Osteocyte (in vitro differentiated cells): ENCODE data around the gene CMAS. TPM values are rescaled to one million over a fixed set of nuclear protein-coding genes. Genes with fewer than 3 reads are reported as not detected.

Experiments used
- DNase-seq: peaks from one replicate; pipeline ENCODE4 v3.0.0; 2021; ENCODE audit warnings: mixed read lengths; ENCODE audit not compliant: unreplicated experiment; ENCODE audit errors: extremely low spot score
- H3K27ac Mint-ChIP-seq: one replicate; pipeline ENCODE4 v1.8.0; 2021; ENCODE audit warnings: mild to moderate bottlenecking, mixed read lengths; ENCODE audit not compliant: unreplicated experiment
- H3K27me3 Mint-ChIP-seq: one replicate; pipeline ENCODE4 v1.8.0; 2021; ENCODE audit warnings: mixed read lengths; ENCODE audit not compliant: unreplicated experiment
- H3K36me3 Mint-ChIP-seq: one replicate; pipeline ENCODE4 v1.8.0; 2021; ENCODE audit warnings: mixed read lengths; ENCODE audit not compliant: unreplicated experiment
- H3K4me1 Mint-ChIP-seq: one replicate; pipeline ENCODE4 v1.8.0; 2021; ENCODE audit warnings: mixed read lengths; ENCODE audit not compliant: unreplicated experiment
- H3K4me3 Mint-ChIP-seq: one replicate; pipeline ENCODE4 v1.8.0; 2021; ENCODE audit warnings: mild to moderate bottlenecking, moderate library complexity, mixed read lengths; ENCODE audit not compliant: unreplicated experiment
- H3K9me3 Mint-ChIP-seq: one replicate; pipeline ENCODE4 v1.8.0; 2021; ENCODE audit warnings: mixed read lengths; ENCODE audit not compliant: unreplicated experiment
- CTCF ChIP-seq: fragments of 200-600 bp; sonication (generic); IDR thresholded peaks from 2 replicates; pipeline ENCODE4 v1.5.0; 2021; ENCODE audit warnings: antibody characterized with exemption, mild to moderate bottlenecking, moderate library complexity
- total RNA-seq: library from RNA; stranded (reverse); gene quantifications from 2 replicates; pipeline ENCODE4 v1.2.1, GENCODE V29; 2021

The CMAS gene
- total RNA-seq, 1 donor from 2014 or later = 22.5 TPM

GRCh38 chr12:22029491-22029890, 16.5 kb upstream of the CMAS start:
- Mint-ChIP-seq H3K27ac (no peak overlapping the region), H3K9me3 (no peaks in the 10 kb centered on the region), H3K4me1 (peaks cover 3% of the 10 kb centered on the region), H3K4me3 (no peak overlapping the region), H3K27me3 (peaks cover 3% of the 10 kb centered on the region), H3K36me3 (no peaks in the 10 kb centered on the region)
- no peak for TF ChIP-seq CTCF
- no peak for DNase-seq

DNA sequence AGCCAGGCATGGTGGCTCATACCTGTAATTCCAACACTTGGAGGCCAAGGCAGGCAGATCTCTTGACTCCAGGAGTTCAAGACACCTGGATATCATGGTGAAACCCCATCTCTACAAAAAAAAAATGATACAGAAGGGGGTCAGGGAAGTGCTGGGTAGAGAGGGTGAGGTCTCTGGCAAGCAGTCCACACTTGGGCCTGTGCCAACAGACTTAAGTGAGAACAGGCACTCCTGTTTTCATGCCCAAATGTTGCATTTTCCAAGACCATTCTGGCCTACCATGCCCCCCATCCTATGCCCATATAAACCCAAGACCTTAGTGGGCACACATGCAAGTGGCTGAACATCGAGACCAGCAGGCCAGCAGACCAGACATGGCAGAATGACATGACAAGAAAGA, 16.0 kb upstream of the CMAS start:
- no peaks in the 10 kb centered on the region for H3K9me3 Mint-ChIP-seq
- H3K27ac Mint-ChIP-seq = no peak overlapping the region
- no peaks in the 10 kb centered on the region for H3K36me3 Mint-ChIP-seq
- no peak for TF ChIP-seq CTCF
- no peak for DNase-seq
- H3K4me3 Mint-ChIP-seq = no peak overlapping the region
- H3K4me1 Mint-ChIP-seq = peaks cover 8% of the 10 kb centered on the region
- H3K27me3 Mint-ChIP-seq = peaks cover 3% of the 10 kb centered on the region

- no peaks in the 10 kb centered on the region for H3K36me3 Mint-ChIP-seq
- H3K9me3 Mint-ChIP-seq = no peaks in the 10 kb centered on the region
- no peak overlapping the region for H3K27ac Mint-ChIP-seq
- TF ChIP-seq CTCF = no peak
- no peak overlapping the region for H3K4me3 Mint-ChIP-seq
- H3K4me1 Mint-ChIP-seq = peaks cover 11% of the 10 kb centered on the region
- DNase-seq = no peak
- no peaks in the 10 kb centered on the region for H3K27me3 Mint-ChIP-seq
Observed at GRCh38 chr12:22032732-22033131, 13.3 kb upstream of the CMAS start.

DNA sequence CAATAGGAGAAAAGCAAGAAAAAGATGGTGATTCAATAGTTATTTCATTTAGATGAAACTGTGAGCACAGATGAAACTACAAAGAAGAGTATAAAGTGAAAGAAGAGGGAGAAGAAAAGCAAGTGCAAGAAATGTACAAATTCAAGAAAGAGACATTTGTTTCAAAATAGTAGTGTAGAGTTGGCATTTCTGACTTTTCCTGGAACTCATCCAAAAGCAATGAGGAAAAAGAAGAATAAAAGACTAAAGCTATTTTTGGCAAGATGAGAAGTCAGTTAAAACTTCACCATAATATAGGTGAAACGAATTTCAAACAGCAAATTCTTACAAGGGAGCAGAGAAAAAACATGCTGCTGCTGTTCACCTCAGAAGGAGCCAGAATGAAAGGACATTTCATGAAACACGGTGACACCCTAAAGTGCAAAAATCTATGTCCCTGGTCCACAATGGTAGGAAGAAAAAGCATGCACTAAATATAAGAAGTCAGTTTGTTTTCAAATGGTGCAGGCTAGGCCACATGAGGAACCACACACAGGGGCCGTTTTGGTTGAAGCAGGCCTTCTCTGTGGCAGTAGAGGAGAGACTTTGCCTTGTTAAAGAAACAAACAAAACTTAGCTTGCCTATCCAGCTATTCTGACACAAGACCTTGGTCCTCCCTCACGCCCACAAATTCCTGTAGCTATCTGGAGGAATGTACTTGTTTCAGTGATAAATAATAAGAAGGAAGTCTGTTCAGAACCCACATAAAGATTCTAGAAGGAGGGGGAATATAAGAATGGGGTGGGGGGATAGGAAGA, 11.1 kb upstream of the CMAS start:
- H3K4me3 Mint-ChIP-seq = no peak overlapping the region
- no peak for DNase-seq
- TF ChIP-seq CTCF = no peak
- no peaks in the 10 kb centered on the region for H3K36me3 Mint-ChIP-seq
- no peaks in the 10 kb centered on the region for H3K9me3 Mint-ChIP-seq
- H3K27me3 Mint-ChIP-seq = peaks cover 3% of the 10 kb centered on the region
- H3K4me1 Mint-ChIP-seq = peaks cover 11% of the 10 kb centered on the region
- no peak overlapping the region for H3K27ac Mint-ChIP-seq

DNA sequence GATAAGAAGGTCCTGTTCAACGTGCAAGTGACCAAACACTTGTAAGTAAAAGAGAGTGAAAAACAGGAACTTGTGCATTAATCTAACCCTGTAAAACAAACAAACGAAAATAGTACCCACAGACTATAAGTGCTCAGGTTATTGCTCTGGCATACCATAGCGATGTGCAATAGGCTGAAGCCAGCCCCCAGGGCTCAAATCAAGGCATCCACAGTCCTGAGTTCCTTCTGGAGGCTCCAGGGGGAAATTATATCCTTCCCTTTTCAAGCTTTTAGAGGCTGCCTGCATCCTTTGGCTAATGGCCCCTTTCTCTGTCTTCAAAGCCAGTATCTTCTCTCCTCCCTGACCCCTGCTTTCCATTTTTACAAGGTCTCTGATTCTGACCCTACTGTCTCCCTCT, 8.1 kb upstream of the CMAS start:
- Mint-ChIP-seq H3K4me3 (no peak overlapping the region), H3K27me3 (peaks cover 10% of the 10 kb centered on the region), H3K9me3 (no peaks in the 10 kb centered on the region), H3K4me1 (peaks cover 11% of the 10 kb centered on the region), H3K36me3 (no peaks in the 10 kb centered on the region), H3K27ac (no peak overlapping the region)
- no peak for TF ChIP-seq CTCF
- DNase-seq = no peak
